GM18507 (cell line): ENCODE measurements around the gene ZNF710.

ENCODE experiments used
- DNase-seq: peaks from one replicate; pipeline ENCODE4 v3.0.0; 2011; ENCODE audit warnings: low read depth; ENCODE audit not compliant: insufficient read length; ENCODE audit errors: extremely low spot score
- FAIRE-seq: peaks from 2 replicates; lab custom pipeline; 2011; peaks lifted over from hg19 to GRCh38; lab: Jason Lieb, UNC

The ZNF710 gene

DNA sequence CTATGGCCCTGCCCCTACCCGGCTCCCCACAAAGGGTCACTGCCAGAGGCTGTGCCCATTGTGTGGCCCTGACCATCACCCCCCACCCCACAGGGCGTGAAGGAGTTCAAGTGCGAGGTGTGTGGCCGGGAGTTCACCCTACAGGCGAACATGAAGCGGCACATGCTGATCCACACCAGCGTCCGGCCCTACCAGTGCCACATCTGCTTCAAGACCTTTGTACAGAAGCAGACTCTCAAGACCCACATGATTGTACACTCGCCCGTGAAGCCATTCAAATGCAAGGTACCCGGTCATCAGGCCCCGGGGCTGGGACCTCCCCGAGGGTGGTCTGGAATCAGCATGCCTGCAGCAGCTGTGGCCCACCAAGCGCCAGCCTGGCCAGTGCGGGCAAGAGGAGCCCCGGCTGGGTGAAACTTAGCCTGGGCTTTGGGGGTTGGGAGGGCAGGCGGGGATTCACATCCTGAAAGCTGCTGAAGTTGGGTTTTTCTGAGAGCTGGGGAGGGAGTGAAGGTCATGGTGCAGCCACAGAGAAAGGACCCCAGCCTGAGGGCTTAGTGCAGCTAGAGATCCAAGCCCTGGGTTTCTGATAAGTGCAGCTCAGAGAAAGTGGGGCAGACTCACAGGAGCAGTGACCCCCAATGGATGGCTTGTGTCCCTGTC lies 72.0 kb downstream of the ZNF710 start:
- DNase-seq (no peak), FAIRE-seq (no peak)

DNA sequence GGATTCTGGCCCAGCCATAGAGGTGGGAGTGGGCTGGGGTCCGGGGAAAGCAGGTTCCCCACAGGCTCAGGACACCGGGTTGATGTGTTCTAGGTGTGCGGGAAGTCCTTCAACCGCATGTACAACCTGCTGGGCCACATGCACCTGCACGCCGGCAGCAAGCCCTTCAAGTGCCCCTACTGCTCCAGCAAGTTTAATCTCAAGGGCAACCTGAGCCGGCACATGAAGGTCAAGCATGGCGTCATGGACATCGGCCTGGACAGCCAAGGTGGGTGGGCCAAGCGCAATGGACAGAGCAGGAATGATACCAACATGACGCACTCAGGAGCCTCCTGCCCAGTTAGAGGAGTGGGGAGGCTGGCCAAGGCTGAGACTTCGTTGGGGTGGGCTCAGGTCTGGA lies 72.9 kb downstream of the ZNF710 start:
- DNase-seq (no peak), FAIRE-seq (no peak)

DNA sequence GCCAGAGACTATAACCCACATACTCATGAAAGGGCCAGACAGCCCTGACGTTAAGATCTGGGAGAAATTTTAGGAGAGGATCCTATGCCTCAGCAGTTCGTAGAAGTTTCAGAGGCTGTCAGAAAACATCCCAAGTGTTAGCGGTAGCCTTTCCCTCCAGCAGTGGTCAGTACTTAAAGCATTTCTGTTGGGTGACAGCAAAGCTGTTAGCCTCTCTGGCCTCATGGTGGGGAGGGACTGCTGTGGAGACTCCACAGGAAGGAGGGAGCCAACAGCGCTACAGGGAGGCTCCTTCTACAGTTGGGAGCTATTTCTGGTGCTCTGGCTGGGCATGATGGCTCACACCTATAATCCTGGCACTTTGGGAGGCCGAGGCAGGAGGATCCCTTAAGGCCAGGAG lies 73.8 kb downstream of the ZNF710 start:
- no peak for FAIRE-seq
- no peak for DNase-seq

DNA sequence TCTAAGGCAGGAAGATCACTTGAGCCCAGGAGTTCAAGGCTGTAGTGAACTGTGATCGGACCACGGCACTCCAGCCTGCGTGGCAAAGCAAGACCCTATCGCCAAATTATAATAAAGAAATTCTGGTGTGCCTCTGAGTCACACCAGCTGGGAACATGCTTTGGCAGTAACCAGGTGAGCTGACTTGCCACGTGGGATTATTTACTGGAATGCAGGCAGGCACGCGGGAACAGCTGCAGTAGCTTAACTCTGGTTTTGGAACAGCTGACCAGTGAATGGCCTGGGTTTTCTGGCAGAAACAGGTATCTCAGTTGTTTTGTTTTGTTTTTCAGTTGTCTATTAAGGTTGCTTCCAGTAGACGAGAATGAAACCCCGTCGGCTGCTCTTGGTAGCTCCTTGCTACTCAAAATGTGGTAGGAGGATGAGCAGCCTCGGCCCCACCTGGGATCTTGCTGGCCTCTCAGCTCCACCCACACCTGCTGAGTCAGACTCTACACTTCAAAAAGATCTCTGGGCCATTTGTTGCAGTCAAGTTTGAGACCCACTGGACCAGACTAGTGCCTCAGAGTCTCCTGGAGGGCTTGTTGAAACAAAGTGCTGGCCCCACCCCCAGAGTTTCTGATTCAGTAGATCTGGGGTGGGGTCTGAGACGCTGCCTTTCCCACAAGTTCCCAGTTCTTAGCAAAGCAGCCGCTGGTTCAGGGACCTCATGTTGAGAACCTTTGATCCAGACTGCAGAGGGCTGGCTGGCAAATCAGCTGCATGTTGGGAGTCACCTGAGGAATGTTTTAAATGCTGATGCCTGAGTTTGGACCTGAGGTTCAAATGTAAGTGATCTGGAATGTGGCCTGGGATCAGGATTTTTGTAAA lies 74.5 kb downstream of the ZNF710 start:
- FAIRE-seq (no peak), DNase-seq (no peak)

DNA sequence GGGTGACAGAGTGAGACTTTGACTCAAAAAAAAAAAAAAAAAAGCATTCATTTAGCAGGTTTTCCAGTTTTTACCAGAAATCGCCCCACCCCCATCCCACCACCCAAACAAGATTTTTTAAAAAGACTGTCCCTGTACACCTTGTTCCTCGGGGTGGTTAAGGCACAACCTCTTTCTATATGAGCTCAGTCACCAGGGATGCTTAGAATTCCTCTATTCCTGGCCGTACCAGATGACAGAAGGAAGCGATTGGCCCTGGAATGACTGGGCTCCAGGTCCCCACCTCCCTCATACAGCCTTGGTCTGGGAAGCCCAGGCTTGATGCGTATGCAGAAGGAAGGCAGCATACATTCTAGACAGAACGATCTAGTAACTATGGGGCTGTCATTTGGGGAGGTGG lies 75.6 kb downstream of the ZNF710 start:
- DNase-seq (no peak), FAIRE-seq (no peak)

DNA sequence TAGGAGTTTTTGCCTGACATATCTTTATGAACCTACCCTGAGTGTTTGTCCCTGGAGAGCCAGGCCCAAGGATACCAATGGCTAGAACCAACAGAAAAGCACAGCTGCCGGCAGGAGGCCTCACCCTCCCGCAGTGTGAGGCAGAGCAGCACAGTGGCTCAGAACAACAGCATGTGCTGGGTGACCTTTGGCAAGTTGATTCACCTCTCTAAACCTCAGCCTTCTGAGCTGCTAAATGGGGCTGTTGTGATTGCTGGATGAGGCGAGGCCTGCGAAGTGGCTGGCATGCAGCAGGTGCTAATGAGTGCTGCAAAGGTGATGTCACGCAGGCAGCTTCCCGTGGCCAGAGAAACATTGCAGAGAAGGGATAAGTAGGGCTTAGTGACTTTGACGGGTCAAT lies 77.8 kb downstream of the ZNF710 start:
- no peak for FAIRE-seq
- DNase-seq = no peak

DNA sequence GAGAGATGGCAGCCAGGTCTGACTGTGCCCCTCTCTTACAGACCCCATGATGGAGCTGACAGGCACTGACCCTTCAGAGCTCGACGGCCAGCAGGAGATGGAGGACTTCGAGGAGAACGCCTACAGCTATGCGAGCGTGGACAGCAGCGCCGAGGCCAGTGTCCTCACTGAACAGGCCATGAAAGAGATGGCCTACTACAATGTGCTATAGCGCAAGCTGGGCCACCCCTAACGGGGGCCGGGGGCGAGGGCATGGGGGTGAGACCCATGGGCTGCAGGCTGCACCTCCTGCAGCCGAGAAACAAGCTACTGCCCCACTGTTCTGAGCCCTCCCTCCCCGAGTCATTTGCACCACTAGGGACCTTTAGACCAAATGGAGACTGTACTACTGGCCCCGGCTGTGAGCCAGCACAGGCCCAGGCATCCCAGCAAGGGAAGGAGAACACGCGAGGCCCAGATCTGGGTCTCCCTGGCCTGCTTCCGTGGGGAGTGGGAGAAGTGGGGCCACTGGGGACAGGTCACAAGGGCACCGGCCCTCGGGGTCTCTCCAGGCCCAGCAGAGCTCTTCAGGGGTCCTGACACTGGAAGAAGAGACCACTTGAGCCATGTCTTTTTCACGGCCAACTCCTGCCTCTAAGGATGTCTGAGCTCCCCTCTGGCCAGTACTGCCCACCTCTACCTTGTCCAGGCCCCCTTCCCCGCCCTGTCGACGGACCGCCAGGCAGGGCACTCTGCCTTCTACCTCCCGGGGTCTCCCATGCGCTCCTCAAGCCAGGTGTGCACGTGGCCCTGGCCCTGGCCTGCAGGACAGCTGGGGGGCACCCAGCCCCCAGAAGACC lies 78.7 kb downstream of the ZNF710 start:
- no peak for DNase-seq
- FAIRE-seq = no peak

DNA sequence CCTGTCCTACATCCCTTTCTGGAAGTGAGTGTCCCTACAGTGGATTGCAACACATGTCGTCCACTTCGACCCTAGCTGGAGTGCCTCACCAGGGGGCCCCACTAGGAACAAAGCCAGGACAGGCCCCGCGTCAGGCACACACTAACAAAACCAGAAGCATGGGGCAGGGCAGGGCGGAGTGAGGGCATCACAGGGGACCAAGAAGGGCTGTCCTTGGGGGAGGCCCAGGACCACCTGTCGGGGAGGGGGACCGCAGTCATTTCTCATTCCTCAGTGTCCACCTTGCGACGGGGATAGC lies 79.3 kb downstream of the ZNF710 start:
- no peak for FAIRE-seq
- DNase-seq = no peak

DNA sequence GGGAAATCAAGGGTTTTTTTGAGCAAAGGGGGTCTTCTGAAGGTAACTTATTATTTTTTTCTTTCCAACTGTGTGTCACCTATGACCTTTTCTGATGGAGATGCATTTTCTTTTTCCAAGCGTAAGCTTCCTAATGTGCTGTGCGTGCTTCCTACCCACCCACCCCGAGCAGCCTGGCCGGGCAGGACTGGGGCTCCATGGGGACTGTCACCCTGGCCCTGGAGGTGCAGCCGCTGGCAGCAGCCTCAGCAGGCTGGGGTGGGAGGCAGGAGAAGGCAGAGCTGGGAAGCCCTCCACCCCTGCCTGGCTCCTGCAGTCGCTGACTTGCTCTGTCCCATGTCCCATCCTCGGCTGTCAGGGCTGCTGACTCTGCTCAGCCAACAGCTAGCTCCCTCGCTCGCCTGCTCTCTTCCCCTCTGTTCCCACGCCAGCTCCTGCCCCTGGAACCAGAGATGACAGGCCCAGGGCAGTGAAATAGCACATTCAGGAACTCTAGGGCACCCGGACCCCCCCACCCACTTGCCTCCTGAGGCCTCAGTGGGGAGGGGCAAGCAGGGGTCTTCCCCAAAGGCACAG lies 79.8 kb downstream of the ZNF710 start:
- DNase-seq (no peak), FAIRE-seq (no peak)

DNA sequence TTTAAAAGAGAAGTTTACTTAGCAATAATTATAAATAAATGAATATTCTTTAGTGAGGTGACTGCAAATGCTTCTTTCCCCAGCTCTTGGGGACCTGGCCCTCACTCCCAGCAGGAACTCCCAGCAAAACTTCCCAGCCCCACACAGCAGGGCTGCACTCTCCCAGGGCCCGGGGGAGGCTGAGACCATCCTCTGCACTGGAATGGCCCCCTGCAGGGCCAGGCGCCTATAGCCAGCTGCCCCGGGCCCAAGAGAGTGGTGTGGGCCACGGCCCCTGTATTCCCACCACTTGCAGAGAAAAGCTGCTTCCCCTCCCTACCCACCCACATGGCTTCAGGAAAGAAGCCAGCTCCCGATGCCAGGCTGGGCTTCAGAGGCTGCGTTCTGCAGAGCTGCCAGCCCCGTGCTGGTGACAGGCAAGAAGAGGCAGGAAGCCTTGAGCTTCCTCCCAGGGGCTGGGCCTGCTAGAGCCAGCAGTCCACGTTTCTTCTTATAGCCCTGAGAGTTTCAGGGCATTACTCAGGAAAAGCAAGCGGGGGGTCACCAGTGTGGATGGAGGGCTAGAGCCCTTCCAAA lies 81.1 kb downstream of the ZNF710 start:
- DNase-seq (no peak), FAIRE-seq (no peak)

DNA sequence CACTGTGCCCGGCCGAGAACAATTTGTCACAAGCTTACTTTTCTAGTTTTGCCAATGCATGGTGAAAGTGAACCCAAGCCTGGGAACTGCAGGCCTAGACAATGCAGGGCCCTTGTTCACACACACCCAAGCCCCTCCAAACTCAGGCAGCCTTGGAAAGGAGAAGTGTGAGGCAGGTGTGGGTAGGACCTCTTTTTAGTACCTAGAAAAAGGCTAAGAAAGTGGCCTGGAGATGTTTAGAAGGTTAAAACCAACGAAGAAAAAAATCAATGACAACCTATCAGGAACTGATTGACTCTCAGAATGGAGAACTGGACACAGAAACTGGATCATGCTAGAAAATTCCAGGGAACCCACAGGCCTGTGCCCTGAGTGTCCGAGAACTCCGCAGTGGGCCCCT lies 82.3 kb downstream of the ZNF710 start:
- FAIRE-seq (no peak), DNase-seq (no peak)

DNA sequence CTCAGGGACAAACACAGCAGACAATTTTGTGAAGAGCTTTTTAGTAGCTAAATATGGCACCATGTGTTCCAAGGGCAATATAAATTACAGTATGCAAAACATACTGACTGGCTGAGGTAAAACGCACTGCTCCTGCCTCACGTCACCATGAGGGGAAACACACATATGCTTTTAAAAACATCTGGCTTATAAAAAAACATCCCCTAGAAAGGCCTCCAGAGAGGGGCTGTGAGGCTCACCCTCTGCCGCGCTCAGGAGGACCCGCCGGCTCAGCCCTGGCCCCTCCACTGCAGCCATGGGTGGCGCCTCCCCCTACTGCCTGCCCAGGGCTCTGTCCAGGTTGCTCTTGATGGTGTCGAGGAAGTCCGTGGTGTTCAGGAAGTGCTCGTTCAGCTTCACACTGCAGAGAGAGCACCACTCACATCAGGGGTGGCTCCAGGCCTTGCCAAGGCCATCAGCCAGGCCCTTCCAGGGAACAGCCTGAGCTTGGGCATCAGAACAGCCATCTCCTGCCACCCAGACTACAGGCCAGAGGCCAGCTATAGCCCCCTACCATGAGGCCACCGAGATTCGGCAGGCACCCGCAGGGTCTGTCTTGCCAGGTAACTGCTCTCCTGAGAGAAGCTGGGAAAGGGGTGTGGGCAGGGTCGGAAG lies 83.0 kb downstream of the ZNF710 start:
- no peak for FAIRE-seq
- DNase-seq = no peak

DNA sequence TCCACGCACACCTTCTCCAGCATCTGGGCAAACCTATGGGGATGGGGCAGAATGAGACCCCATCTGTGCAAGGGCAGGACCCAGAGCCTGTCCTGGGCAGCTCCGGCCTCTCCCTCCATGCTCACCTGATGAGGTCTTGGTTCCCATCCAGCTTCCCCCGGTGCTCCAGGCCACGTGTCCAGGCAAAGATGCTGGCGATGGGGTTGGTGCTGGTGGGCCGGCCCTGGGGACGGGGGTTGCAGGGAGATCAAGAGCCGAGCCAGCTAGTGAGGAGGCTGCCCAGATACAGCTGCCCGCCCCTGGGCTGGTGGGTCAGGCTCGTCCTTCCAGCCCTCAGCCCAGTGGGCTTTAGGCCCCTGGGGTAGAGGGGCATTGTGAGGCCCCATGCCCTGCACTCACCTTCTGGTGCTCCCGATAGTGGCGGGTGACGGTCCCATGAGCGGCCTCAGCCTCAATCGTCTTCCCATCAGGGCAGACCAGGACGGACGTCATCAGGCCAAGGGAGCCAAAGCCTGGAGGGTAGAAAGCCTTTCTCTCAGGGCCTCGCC lies 83.8 kb downstream of the ZNF710 start:
- no peak for FAIRE-seq
- no peak for DNase-seq

DNA sequence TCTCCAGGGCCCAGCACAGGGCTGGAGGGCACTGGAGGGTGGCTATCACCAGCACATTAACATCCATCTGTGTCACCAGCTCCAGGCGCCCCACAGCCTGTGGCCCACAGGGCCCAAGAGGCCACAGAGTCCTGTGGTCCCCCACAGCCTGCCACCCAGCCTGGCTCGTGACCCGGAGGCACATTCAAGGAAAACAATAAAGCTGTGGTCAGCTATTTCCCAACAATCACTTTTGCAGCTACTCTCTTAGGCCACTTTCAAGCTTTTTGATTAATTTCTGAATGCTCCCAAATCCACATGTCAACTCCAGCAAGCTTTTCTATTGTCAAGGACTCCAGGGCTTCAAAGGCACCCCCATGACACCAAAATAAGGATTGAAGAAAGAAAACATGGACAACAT lies 84.4 kb downstream of the ZNF710 start:
- FAIRE-seq (no peak), DNase-seq (no peak)

DNA sequence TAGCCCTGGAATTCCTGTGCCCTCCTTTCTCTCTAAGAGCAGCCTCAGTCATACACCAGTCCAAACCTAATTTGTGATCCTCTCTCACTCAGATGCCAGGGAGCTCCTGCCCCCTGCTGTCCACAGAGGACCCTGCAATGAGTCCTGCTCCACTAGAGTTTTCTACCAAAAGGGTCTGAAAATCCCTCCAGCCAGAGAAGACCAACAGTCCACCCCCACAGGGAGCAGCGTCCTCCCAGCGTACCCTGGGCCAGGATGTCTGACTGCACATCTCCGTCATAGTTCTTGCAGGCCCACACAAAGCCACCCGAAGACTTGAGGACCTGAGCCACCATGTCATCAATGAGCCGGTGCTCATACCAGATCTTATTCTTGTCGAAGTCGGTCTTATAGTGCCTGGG lies 85.7 kb downstream of the ZNF710 start:
- FAIRE-seq = peak; percentile 15

DNA sequence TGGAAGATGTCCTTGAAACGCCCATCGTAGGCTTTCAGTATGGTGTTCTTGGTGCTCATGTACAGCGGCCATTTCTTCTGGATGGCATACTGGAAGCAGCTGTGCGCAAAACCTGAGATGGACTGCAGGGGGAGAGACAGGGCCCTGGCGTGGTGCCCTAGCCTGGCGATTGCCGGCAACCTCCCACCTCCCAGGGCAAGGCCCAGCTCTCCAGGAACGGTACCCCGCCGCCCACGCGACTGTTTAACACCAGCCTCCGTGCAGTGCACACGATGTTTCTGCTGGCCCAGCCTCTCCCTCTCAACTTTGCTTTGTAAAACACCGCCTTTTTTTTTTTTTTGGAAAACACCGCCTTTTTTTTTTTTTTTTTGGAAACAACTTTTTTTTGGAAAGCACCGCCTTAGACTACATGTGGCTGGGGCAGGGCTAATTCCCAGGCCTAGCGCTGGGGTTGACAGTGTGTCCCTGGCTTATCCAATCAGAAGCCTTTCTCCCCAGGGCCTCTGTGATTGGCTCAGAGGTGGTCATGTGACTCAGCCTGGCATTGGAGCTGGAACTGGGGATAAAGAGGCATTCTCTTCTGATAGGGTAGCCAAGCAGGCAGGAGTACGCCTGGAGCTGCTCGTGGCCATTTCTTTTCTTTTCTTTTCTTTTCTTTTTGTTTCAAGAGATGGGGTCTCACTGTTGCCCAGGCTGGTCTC lies 86.5 kb downstream of the ZNF710 start:
- DNase-seq = no peak
- FAIRE-seq = no peak

More for the DNA sequence above, 85.7 kb downstream of the ZNF710 start:
- DNase-seq = no peak

DNA sequence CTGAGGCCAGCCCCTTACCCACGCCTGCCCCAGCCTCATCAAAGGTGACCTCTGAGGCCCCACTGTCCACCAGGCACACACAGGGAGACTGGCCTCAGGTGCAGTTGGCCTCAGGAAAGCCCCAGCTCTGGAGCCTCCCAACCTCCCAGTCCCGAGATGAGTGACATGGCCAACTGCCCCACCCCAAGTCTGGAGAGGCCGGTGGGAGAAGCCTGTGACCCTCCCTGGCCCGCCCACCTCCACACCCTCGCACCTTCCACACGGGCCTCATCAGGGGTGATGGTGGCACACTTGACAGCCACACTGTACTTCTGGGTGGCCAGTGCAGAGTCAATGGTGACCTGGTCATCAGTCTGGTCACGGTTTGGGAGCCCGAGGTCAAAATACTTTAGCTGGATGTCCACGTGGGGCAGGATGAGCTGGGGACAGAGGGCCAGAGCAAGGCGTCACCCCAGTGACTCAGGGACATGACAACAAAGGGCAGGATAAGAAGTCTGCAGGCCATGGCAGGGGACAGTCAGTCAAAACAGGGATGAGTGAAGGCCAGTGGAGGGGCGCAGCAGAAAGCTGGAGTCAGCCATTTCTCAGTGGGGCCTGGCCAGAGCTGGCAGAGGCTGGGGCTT lies 89.2 kb downstream of the ZNF710 start:
- FAIRE-seq = no peak
- no peak for DNase-seq
